DMS53 treated with DMSO at 0.1 percent for 48 hours (cell line): ENCODE measurements around the gene FSD1L.
"Not testable (repeated sequence)": the region's sequence is repeated elsewhere in the genome, so short reads cannot be mapped to it uniquely, and the experiment has no call there.

Source experiments
- DNase-seq: peaks from one replicate; lab custom pipeline; 2025; ENCODE audit not compliant: unreplicated experiment; lab: John Stamatoyannopoulos, UW

FSD1L gene

GRCh38 chr9:105479846-105480245 lies 32.0 kb downstream of the FSD1L start:
- no peak for DNase-seq

- no peak for DNase-seq
These were observed 35.8 kb downstream of the FSD1L start for GRCh38 chr9:105483618-105484017.

DNA sequence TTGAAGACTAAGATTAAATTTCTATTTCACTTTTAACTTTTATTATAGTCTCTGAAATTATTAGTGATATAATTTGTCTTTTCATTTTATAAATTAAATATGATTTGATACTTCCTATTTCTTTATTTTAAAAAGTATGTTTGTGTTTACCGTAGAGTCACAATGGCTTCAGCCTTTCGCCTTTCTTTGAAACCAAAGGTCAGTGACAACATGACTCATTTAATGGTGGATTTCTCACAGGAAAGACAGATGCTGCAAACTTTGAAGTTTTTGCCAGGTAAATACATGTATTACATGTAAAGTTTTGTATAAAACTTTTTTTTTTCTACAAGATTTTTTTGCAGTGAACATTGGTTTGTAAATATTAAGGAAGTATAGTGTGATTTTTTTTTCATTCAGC lies 36.4 kb downstream of the FSD1L start:
- no peak for DNase-seq

DNA sequence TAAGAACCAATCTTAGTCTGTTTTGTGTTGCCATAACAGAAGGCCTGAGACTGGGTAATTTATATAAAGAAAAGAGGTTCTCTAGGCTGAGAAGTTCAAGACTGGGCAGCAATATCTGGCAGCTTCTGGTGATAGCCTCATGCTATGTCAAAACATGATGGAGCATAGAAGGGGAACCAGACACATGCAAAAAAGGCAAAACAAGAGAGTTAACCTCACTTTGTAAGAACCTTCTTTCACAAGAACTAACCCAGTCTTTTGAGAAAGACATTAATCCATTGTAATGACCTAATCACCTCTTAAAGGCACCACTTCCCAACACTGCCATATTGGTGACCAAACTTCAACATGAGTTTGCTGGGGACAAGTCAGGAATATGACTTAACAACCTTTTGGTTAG lies 37.3 kb downstream of the FSD1L start:
- DNase-seq: no peak

GRCh38 chr9:105496826-105497225 lies 49.0 kb downstream of the FSD1L start:
- DNase-seq: no peak

DNA sequence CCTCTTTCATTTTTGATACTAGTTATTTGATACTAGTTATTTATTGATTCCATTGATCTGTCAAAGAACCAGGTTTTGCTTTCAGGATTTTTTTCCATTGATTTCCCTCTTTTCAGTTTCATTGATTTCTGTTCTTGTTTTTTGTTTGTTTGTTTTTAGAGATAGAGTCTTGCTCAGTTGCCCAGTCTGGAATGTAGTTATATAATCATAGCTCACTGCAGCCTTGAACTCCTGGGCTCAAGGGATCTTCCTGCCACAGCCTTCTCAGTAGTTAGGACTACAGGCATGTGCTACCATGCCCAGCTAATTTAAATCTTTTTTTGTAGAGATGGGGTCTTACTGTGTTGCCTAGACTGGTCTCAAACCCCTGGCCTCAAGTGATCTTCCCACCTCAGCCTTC lies 49.9 kb downstream of the FSD1L start:
- DNase-seq: no peak

DNA sequence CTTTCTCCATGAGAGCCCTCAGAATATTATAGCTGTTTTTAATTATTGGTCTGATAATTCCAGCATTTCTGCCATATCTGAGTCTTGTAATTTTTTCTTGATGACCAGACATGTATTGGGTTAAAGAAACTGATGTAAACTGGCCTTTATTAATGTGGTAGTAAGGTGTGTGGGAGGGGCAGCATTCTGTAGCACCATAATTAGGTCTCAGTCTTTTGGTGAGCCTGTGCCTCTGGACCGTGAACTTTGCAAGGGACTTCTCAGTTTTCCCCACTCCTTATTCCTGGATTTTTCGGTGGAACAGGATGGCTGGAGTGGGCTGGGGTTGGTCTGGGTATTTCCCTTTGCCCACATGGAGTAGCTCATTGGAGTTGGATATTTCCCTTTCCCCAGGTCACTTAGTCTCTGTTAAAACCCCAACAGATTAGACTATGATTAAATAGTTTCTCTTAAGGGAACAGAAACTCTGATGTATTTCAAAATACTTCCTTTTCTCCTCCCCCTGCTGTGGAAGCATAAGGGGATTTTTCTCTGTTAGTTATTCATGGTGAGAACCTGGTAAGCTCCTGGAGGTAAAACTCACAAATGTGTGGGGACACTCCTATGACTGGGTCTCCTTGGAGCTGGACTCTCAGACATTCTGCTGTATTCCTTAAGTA lies 52.4 kb downstream of the FSD1L start:
- DNase-seq: no peak

GRCh38 chr9:105501414-105501813 lies 53.6 kb downstream of the FSD1L start:
- DNase-seq: no peak

DNA sequence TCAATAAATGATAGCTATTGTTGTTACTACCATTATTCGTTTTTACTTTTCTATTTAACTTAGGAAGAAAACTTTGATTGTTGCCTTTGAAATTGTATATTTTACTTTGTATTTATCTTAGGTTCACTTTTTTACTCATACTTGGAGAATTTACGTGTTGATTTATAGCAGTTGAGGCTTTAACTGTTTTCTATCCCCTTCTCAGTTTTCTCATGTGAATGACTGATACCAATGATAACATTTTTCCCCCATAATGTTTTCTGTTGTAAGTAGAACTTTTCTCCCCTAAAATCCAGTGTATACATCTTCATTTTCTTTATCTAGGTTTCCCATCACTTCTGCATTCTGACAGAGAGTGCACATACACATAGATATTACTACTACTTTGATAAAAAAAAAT lies 54.4 kb downstream of the FSD1L start:
- no peak for DNase-seq

DNA sequence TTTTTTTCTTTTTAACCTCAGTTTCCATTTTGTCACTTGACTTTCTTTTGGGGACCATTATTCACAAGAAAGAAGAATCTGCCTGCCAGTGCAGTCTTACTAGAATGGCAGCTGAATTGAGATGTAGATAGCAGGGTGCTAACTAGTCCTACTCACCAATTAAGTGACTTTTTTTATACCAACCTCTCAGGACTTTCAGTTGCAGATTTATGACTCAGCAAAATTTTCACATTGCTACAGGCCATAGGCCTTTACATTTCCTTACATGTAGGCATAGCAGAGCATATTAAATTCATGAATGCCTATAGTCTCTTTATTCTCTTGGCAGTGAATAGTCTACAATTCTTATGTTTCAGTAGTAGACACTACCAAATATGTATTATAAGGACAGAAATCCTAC lies 56.0 kb downstream of the FSD1L start:
- no peak for DNase-seq

- DNase-seq: peak; percentile 54
These were observed 59.4 kb downstream of the FSD1L start for GRCh38 chr9:105507096-105507790.

DNA sequence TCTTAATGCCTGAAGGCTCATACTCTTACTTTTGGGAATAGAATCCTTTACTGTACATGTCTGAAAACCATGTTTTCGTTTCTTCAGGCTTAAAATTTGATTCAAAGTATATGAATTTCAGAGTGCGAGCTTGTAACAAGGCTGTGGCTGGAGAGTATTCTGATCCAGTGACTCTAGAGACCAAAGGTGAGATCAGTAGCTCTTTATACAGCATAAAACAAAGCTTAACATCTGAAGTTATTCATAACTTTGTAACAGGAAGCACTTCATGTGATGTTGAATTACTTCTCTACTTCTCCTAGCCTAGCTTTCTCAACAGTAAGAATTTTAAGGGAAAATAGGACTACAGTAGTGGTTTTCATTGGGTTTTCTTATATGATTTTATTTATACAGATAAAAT lies 60.7 kb downstream of the FSD1L start:
- DNase-seq: no peak

GRCh38 chr9:105510024-105510423 lies 62.2 kb downstream of the FSD1L start:
- DNase-seq: no peak

DNA sequence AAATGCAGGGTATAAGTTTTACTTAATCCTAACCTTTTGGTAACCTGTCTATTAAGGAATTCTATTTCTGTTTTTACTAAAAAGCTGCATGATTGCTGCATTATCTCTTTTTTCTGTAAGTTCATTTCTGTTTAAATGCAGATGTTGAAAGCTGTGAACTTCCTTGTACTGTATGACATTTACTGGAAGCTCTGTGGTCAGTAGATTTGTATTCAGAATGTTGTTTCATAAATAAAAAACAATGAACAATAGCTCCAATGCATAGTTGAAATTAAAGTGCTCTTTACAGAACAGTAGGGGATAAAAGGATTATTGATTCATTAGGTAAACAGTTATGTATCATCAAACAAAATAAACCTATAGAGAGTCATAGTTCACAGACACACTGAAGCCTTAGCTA lies 63.6 kb downstream of the FSD1L start:
- DNase-seq: no peak

- no peak for DNase-seq
These were observed 68.1 kb downstream of the FSD1L start for GRCh38 chr9:105515811-105516413.

DNA sequence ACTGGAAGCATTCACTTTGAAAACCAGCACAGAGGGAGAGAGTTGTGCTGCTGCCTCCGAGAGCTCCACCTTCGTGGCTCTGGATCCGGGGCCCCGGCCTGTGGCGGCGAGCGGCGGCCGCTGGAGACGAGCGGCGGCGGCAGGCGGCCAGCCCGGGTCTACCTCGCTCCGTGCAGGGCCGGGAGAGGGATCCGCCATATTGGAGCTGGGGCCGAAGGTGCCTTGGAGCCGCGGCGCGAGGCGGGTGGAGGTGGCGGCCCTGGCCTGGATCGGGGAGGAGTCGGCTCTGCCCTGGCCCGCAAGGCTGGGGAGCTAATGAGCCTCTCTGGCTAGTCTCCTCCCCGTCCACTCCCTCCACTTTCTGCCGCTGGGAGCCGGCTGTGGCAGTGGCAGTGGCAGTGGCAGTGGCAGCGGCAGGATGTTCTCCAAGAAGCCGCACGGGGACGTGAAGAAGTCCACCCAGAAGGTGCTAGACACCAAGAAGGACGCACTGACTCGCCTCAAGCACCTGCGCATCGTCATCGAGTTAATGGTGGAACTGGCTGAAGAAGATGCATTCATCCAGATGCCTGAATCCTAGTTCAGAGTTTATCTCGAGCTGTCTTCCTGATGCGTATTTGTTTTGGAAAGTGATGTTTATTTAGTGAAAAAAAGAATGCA lies 72.0 kb downstream of the FSD1L start:
- not testable (repeated sequence) for DNase-seq

- DNase-seq: not testable (repeated sequence)
These were observed 73.2 kb downstream of the FSD1L start for GRCh38 chr9:105520992-105521391.

DNA sequence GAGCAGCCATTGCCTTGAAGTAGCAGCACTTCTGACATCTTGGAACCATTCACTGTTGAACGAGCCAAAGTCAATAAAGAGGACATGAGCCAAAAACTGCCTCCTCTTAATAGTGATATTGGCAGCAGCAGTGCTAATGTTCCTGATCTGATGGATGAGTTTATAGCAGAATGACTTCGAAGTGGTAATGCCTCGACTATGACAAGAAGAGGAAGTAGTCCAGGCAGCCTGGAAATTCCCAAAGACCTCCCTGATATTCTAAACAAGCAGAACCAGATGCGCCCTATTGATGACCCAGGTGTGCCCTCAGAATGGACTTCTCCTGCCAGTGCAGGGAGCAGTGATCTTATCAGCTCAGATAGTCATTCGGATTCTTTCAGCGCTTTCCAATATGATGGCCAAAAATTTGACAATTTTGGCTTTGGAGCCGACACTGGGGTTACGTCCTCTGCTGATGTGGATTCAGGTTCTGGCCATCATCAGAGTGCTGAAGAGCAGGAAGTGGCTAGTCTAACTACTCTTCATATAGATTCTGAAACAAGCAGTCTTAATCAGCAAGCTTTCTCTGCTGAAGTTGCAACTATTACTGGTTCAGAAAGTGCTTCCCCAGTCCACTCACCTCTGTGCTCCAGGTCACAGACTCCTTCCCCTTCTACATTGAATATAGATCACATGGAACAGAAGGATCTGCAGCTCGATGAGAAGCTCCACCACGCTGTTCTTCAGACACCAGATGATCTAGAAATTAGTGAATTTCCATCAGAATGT lies 75.0 kb downstream of the FSD1L start:
- not testable (repeated sequence) for DNase-seq

DNA sequence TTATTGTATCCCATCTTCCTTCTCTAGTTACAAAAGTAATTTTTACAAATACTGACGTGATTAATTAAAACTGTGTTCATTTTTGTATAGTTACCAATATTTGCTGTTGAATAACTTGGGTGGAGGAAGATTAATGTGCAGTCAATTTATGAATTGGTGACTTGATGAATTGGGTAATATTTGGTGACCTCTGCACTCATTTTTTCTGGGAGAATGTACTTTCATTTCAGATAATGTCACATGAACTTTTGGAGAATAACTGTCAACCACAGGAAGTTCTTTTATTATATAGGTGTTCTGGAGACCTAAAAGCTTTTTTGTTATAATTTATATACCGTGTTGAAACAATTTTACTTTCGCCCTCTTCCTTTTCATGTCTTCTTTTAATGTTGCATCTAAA lies 83.7 kb downstream of the FSD1L start:
- DNase-seq: no peak

- DNase-seq: no peak
These were observed 88.3 kb downstream of the FSD1L start for GRCh38 chr9:105535920-105536668.
